Putamen (tissue), 1 donor: Measurements from ENCODE around the gene KRT39.
"Not testable (repeated sequence)": the region's sequence is repeated elsewhere in the genome, so short reads cannot be mapped to it uniquely, and the experiment has no call there.

Experiments
- DNase-seq: peaks from one replicate; pipeline ENCODE4 v3.0.0-alpha.2; 2016; ENCODE audit warnings: low spot score

Gene KRT39

DNA sequence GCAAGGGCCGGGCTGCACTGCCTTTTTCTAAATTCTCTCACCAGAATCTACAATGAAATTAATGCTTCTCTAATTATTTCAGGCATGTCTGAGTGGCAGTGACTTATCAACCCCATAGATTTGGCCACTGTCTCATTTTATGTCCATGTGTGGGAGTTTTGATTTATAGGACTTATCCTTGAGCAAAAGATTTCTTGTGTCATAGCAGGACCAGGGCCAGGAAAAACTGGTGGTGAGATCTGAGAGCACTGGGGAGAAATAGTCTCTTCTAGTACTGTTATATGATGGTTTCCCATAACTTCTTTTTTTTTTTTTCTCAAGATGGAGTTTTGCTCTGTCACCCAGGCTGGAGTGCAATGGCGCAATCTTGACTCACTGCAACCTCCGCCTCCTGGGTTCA lies 27.8 kb downstream of the KRT39 start:
- no peak for DNase-seq

DNA sequence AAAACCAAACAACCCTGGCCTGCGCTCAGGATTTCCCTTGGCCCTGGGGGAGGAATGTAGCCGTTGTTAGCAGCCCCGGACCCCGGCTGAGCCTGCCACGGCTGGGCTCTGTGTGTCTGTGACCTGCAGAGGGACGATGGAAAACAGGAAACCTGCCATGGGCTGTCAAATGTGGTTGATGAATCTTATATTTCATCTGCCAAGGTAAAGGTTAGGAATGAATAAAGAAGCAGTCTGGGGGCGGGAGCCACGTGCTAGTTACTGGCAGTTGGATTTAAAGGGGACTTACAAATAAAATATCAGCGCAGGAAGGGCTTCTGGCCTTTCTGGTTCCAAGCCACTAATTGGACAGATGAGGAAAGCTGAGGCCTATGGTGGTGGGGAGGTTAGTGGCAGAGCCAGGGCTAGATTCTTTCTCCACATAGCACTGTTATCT lies 29.3 kb downstream of the KRT39 start, which contains the start of gene KRT23:
KRT23 (minus strand) TSS at position 263 of the 436 bp plus-strand sequence. CDS start 1,043 bp downstream, outside the sequence.
- DNase-seq = no peak

DNA sequence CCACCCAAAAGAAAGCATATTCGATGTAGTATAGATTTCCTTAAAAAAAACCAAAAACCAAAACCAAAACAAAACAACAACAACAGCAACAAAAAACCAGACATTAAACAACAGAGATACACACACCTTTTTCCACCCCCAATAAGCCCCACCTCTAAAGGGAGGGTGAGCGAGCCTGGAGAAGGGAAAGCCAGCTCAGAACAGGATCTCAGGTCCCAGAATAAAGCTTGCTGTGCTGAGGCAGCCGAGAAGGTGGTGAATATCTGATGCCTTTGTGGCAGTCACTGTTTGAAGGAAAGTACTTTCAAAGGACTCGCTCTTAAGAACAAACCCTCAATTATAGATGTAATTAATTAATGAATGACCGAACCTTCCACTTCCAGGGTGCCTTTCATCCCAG lies 29.8 kb downstream of the KRT39 start:
- DNase-seq = no peak

DNA sequence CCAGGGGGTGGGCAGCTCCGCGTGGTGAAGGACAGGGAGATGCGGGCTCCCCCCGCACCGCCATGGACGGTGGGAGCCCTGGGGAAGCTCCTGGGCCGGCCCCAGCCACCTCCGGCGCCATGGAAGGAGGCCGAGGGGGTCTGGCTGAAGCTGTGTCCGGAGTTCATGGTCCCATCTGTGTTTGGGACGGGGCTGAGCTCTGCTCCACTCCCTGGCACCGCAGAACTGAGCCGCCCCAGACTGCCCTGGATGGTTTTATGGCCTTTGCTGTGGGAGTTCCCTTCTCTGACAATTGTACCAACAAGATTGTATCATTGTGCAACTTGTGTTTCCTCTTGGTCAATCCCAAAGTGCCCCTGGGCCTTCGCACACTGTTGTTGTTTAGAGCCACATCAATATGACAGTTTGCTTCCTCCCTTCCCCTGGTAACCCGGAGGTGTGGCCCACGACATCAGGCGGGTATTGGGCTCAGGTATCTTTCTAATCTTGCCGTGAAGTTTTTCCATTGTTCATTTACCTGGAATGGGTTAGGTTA lies 30.2 kb downstream of the KRT39 start:
- DNase-seq = no peak

DNA sequence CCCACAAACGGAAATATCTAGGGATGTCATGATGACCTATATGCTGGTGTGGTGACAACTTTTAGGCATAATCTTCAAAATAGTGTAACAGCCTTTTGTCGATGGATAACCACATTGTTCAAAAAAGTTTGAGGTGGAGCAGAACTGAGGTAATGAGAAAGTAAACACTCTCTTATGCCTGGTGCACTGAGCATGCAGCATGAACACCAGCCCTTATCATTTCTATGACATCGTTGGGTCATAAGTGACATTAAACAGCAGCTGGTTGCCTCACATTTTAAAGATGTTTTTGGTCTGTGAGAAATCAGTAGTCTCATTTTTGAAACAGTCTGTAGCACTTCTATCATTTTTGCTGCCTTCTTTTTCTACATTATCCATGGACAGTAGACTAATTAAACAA lies 31.1 kb downstream of the KRT39 start:
- no peak for DNase-seq

DNA sequence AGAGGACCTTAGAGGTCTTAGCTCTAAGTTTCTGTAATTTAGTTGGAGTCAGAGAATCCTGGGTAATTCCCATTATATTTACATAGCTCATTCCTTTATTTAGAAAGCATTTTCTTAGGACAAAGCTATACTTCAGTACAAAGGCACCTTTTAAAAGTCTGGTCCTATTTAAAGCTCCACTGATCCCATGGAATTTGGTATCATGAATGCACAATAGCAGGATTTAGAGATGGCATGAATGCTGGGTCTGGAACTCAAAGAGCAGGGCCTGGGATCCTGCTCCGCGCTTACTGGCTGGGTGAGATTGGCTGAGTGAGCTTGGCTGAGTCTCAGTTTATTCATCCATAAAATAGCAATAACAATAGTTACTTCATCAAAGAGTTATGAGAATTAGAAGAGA lies 34.1 kb downstream of the KRT39 start:
- no peak for DNase-seq

DNA sequence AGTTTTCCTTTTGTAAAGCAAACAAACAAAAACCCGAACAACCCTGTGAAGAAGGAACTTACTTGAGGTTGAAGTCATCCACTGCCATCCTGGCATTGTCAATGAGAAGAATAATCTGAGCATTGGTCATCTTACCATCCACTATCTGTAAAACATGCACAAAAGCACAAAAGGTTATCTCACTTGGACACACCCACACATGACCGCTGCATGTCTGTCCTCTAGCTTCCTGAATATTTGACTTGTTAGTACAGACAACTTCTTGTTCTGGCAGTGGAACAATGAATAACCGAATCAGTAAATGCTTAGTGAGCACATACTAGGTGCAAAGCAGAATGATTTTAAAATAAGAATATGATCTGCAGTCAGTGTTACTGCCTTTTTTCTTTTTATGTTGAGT lies 35.4 kb downstream of the KRT39 start:
- DNase-seq = no peak

DNA sequence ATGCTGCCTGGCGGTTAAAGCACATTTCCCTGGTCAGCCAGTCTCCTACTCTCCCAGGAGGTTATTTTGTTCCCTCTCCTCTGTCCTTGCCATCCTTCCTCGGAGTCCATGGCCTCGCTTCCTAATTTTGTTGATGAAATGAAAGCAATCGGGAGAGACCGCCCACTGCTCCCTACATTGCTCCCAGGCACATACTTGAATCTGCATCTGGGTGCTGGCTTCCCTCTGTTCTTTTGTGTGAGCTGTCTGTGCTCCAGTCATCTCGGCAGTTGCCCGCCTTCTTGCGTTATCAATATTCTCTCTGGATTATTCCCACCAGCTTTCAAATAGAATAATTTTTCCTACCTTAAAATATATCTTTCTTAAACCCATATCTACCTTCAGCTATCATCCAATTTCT lies 40.4 kb downstream of the KRT39 start:
- DNase-seq = no peak

DNA sequence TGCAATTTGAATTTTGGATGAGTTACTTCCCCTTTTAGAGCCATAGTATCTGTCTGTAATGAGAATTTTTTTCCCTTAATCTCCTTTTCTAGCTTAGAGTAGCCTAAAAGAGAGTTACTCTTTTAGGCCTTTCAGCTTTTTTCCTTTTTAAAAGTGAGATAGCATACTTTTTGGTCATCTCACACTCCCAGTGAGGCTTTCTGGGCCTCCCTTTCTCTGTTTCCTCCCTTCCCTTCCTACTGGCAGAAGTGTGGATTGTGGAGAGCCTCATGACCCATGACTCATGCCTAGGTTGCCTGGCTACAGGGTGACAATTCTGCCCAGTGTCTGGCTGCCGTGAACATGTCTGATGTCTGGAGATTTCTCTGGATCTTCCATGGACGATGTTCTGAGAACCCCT lies 44.5 kb downstream of the KRT39 start:
- peak; percentile 38 for DNase-seq

DNA sequence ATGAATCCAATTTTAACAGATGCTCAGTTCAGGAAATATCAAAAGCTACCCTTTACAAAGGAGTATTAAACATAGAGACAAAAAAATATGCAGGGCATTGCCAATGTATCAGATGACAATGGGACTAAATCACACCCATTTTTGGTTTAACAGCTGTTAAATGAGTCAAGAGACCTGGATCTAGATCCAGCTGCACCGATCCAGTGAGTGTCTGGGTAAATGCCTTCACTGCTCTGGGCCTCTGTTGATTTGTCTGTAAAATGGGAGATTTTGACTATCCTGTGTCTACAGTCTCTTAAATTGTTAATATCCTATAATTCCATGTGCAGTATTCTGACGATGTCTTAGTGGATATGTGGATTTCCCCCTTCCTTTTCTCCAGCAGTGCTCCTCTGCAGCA lies 45.7 kb downstream of the KRT39 start:
- no peak for DNase-seq

DNA sequence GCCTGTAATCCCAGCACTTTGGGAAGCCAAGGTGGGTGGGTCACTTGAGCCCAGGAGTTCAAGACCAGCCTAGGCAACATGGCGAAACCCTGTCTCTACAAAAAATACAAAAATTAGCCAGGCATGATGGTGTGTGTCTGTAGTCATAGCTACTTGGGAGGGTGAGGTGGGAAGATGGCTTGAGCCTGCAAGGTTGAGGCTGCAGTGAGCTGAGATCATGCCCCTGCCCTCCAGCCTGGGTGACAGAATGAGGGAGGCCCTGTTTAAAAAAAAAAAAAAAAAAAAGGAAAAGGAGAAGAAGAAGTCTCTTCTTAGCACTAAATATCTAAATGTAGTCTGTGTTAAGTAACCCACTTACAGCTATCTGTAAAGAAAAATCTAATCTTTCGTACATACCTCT lies 49.6 kb downstream of the KRT39 start:
- not testable (repeated sequence) for DNase-seq

DNA sequence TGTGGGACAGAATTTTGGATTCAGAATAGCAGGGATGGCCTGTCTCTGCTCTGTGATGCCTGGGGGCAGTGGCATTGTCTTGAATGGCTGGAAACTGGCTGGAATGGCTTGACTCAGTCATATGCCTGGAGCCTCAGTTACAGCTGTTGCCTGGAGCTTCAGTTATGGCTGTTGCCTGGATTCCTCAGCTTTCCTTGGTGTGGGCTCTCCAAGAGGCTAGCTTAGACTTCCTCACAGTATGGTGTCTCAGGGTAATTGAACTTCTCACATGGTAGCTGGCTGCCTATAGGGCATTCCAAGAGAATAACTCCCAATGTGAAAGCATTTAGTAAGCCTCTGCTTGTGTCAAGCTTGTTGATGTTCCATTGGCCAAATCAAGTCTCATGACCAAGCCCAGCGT lies 50.4 kb downstream of the KRT39 start:
- DNase-seq = no peak

DNA sequence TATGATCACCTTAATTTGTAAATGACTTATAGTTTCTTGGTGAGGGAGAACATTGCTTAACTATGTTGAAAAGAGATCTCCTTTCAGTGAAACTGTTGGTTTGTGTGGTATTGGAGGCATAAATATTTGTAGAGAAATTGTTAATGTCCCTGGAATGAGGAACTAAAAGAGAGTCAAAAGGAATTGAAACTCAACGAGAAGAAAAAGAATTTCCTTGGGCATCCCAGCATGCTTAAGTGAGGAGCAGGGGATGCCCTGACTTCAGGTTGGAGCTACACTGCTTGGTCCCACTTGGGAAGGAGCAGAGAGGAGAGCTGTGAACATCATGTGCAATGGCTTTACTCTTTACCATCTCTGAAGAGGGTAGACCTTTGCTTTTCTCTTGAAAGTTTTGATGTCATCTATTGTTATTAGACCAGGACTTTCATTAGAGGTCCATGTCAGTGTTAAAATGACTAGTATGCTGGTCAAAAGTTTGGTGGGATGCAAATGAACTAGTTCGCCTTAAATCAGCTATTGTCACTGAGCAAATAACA lies 51.0 kb downstream of the KRT39 start:
- no peak for DNase-seq

DNA sequence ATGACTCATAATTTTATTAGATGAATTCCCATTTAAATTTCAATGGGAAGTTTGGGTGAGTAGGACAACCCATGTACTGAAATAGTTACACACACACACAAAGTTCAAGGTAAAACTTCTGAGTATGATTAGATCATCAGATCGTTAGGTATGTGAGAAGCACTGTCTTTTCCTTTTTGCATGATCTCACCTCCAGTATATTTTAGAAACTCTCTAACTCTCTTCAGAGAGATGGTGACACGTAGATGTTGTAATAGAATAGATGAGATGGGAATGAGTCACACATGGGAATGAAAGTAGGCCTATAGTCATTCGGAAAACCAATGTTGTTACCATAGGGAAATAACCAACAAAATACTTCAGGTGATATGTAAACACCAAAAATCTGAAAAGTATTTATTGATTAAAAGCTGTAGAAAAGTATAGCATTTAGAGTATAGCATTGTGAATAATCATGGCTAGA lies 51.5 kb downstream of the KRT39 start:
- no peak for DNase-seq

DNA sequence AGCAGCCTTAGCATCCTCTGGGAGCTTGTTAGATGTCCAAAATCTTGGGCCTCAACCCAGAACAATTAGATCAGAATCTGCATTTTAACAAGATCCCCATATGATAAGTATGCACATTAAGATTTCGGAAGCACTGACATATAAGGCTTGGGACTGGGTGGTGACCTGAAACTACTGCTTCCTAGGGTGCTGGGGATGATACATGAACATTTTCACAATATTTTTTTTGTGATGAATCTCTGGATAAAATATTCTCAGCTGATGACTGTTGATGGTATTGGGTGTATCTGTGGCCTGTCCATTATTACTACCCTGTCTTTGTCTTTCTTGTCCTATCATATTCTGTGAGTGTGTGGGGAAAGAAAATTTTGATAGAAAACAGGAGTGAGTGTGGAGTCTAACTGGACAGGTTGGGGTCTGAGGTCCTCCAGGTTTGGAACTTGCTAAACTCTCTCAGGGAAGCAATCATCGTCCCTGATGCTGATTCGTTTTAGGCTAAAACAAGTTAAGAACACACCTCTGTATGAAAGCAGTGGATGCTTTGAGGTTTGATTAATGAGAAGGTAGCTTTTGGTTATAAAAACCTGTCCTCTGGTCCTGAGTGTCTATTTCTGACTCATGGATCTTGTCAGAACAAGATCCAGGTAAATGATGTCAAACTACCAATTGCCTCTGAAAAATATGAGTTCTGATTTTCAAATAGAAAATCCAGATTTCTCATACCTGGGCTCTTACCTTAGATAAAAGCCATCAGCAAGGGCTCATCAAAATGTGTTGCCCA lies 52.5 kb downstream of the KRT39 start:
- DNase-seq = no peak

DNA sequence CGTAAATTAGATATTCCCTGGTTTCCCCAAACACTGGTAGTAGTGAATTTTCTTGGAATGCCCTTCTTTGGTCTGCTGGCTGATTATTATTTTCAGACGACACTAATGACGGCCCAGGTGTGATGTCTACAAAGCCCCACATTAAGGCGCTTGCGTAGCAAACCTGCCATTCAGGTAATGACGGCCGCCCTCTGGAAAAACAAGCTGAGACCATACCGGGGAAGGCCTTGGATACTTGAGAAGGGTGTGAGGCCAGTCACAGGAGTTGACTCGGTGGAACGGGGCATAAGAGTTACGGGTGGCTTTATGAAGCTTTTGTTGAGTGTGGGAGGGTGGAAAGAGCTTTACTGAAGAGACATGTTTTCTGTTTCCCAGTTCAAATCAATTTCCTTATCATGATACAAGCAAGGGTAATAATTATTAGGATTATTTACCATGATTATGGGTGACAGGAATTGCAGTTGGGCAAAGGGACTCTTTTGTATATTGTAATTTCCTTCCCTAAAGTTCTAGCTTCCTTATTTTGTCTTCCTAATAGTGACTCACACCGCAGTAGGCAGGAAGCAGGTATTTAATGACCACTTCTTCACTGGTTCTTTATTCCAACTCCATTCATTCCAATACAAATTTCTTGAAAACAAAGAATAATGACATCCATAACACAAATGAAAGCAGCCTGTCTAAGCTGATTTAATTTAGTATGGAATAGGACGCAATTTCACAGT lies 54.1 kb downstream of the KRT39 start:
- DNase-seq = no peak

DNA sequence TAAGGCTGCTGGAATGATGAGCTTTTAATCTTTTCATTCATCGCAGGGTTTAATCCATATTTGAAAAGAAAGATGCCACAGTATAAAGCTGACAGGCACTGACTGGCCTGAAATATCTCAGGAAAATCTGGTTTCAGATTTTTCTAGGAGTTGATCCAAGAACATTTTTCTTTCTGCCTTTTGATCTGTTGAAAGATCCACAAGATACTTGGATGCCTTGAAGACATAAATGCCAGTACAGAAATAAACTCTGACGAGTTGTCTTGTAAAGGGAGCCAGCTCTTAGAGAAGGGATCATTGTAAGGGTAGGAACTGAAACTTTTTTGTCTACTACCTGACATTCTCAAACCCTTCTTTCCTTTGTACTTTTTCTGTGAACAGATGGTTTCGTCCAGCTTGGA lies 56.3 kb downstream of the KRT39 start:
- no peak for DNase-seq

DNA sequence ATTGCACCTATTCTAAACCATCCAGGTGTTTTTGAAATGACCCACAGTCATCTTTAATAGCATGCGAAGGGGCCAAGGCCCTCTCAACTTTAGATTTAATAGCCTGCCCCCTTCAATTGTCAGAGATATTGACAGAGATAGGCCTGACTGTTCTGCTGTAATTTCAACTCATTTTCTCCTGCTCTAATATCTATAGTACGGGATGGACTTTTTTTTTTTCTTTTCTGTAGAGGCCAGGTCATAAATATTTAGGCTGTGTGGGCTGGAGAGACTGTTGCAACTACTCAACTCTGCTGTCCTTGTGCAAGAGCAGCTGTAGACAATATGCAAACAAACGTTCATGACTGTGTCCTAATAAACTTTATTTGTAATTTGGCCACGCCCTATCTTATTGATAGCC lies 57.0 kb downstream of the KRT39 start:
- DNase-seq = no peak

DNA sequence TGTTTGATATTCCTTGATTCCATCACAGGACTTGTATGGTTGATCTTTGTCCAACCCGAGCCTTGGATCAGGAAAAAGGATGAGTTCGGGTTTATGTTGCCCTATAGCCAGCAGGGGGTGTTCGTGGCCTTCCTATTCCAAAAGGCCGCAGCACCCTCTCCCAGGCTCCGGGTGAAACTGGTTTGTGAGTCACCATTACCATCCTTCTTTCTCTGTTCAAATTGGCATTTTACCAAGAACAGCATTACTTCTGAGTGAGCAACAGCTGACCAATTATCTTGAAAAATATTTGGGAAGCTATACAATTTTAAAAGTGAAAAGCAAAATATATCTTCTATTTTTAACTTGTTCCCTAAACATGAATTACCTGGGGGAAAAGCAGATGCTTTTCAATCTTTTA lies 57.4 kb downstream of the KRT39 start:
- DNase-seq = peak; percentile 64
